ENCODE results near the gene PTTG1. TPM values are rescaled to one million over a fixed set of nuclear protein-coding genes. Genes with fewer than 3 reads are reported as not detected.

The PTTG1 gene
- total RNA-seq, 1 experiment from 2014 or later: 183 TPM

- H3K9ac ChIP-seq (ENCODE audit: low read length): no peak overlapping the region
- ChIA-PET POLR2A (no interaction called here), CTCF (no interaction called here), RAD21 (ENCODE audit: low non-redundant PET in 1 of 2, low total read pairs in 2 of 2, uncharacterized antibody in 2 of 2, unreplicated experiment in 2 of 2) (no interaction called here)
- H3K9me2 ChIP-seq (ENCODE audit: insufficient read depth): no peaks in the 10 kb centered on the region
- no peak overlapping the region for H3K4me2 ChIP-seq (ENCODE audit: low read length)
- H3K4me1 ChIP-seq (ENCODE audit: control insufficient read depth in 1 of 2, insufficient read depth in 2 of 2, low read length in 2 of 2): no peaks in the 10 kb centered on the region
- H3K27ac ChIP-seq (ENCODE audit: low read depth, low read length): no peak overlapping the region
- ATAC-seq (no peak), DNase-seq (ENCODE audit: low read depth, low spot score) (no peak)
- H3K4me3 ChIP-seq (replicated peaks in 1 of 2; ENCODE audit: low read depth in 1 of 2, low read length in 2 of 2): no peak overlapping the region
- intact Hi-C loops (cut with micrococcal nuclease): no loop called here
- no TSS peak for BruUV-seq (replicated peaks)
- no peaks in the 10 kb centered on the region for H4K20me1 ChIP-seq (ENCODE audit: insufficient read depth)
- TF ChIP-seq ZFX (IDR thresholded peaks at IDR 0.05) (no peak), EGR1 (IDR thresholded peaks at IDR 0.05; ENCODE audit: low read depth) (no peak), FOSL1 (IDR thresholded peaks at IDR 0.05; ENCODE audit: low read depth) (no peak), RAD21 (IDR thresholded peaks at IDR 0.05; ENCODE audit: low read depth) (no peak), ZNF274 (IDR thresholded peaks at IDR 0.05; ENCODE audit: low read depth, low read length) (no peak), EZH2phosphoT487 (IDR thresholded peaks at IDR 0.05; ENCODE audit: borderline replicate concordance) (no peak), SIN3A (IDR thresholded peaks at IDR 0.05; ENCODE audit: low read depth) (no peak), CBX3 (IDR thresholded peaks at IDR 0.05; ENCODE audit: low read depth) (no peak), CEBPB (IDR thresholded peaks at IDR 0.05; ENCODE audit: low read depth) (no peak), ATF3 (IDR thresholded peaks at IDR 0.05) (no peak)
- TF ChIP-seq, protein P1, sequence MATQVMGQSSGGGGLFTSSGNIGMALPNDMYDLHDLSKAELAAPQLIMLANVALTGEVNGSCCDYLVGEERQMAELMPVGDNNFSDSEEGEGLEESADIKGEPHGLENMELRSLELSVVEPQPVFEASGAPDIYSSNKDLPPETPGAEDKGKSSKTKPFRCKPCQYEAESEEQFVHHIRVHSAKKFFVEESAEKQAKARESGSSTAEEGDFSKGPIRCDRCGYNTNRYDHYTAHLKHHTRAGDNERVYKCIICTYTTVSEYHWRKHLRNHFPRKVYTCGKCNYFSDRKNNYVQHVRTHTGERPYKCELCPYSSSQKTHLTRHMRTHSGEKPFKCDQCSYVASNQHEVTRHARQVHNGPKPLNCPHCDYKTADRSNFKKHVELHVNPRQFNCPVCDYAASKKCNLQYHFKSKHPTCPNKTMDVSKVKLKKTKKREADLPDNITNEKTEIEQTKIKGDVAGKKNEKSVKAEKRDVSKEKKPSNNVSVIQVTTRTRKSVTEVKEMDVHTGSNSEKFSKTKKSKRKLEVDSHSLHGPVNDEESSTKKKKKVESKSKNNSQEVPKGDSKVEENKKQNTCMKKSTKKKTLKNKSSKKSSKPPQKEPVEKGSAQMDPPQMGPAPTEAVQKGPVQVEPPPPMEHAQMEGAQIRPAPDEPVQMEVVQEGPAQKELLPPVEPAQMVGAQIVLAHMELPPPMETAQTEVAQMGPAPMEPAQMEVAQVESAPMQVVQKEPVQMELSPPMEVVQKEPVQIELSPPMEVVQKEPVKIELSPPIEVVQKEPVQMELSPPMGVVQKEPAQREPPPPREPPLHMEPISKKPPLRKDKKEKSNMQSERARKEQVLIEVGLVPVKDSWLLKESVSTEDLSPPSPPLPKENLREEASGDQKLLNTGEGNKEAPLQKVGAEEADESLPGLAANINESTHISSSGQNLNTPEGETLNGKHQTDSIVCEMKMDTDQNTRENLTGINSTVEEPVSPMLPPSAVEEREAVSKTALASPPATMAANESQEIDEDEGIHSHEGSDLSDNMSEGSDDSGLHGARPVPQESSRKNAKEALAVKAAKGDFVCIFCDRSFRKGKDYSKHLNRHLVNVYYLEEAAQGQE (IDR thresholded peaks at IDR 0.05; ENCODE audit: low read depth): no peak
- TF ChIP-seq, protein P2, sequence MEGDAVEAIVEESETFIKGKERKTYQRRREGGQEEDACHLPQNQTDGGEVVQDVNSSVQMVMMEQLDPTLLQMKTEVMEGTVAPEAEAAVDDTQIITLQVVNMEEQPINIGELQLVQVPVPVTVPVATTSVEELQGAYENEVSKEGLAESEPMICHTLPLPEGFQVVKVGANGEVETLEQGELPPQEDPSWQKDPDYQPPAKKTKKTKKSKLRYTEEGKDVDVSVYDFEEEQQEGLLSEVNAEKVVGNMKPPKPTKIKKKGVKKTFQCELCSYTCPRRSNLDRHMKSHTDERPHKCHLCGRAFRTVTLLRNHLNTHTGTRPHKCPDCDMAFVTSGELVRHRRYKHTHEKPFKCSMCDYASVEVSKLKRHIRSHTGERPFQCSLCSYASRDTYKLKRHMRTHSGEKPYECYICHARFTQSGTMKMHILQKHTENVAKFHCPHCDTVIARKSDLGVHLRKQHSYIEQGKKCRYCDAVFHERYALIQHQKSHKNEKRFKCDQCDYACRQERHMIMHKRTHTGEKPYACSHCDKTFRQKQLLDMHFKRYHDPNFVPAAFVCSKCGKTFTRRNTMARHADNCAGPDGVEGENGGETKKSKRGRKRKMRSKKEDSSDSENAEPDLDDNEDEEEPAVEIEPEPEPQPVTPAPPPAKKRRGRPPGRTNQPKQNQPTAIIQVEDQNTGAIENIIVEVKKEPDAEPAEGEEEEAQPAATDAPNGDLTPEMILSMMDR (IDR thresholded peaks at IDR 0.05 in 2 of 3, conservative IDR thresholded peaks at IDR 0.05 in 1 of 3; ENCODE audit: borderline replicate concordance in 1 of 3, insufficient read depth in 1 of 3, low read depth in 2 of 3, low read length in 2 of 3): no peak
- H3K9me3 ChIP-seq (ENCODE audit: control insufficient read depth in 1 of 2, insufficient read depth in 1 of 2, low read depth in 1 of 2, low read length in 2 of 2): no peaks in the 10 kb centered on the region
- H3K27me3 ChIP-seq (ENCODE audit: insufficient read depth, low read length): 0 out of 2 replicates have a peak, but pooled peaks cover 3% of the 10 kb centered on the region
- H2AFZ ChIP-seq (ENCODE audit: low read depth, low read length, poor library complexity, severe bottlenecking): no peak overlapping the region
- H3K36me3 ChIP-seq (ENCODE audit: control insufficient read depth in 1 of 2, insufficient read depth in 2 of 2, low read length in 2 of 2): no peaks in the 10 kb centered on the region
- H3K79me2 ChIP-seq (ENCODE audit: insufficient read depth, low read length): no peaks in the 10 kb centered on the region
Measured at GRCh38 chr5:160469156-160470144, 47.8 kb downstream of the PTTG1 start.
